HepG2 (cell line): Measurements from ENCODE around the gene DIS3L2. TPM values are rescaled to one million over a fixed set of nuclear protein-coding genes. Genes with fewer than 3 reads are reported as not detected.

Experiments used
- ATAC-seq: fragments of 200-7000 bp; cut with Tn5 transposase; 3 replicates; pipeline ENCODE4 v1.9.1; 2020; ENCODE audit warnings: mild to moderate bottlenecking, moderate library complexity
- BruUV-seq: library from RNA; stranded (reverse); fragments of 400-500 nt; replicated peaks from 2 replicates; lab custom pipeline; 2021; lab: Mats Ljungman, UMichigan
- CTCF ChIA-PET: fragments of 300-600 bp; formaldehyde crosslinking; extraction: SDS; loops from one replicate; lab custom pipeline; 2021; ENCODE audit warnings: low total read pairs, inconsistent platforms, low intra/inter-chr PET ratio; lab: Yijun Ruan, JAX
- POLR2A ChIA-PET: fragments of 350-600 bp; sonication (Branson Sonifier 250); formaldehyde crosslinking; loops from one replicate; lab custom pipeline; 2020; ENCODE audit warnings: antibody characterized with exemption, inconsistent platforms; lab: Yijun Ruan, JAX
- DNase-seq: peaks from one replicate; pipeline ENCODE4 v3.0.0-alpha.2; 2015; ENCODE audit warnings: low spot score
- FAIRE-seq: peaks from 3 replicates; lab custom pipeline; 2011; peaks lifted over from hg19 to GRCh38; lab: Jason Lieb, UNC
- H2AFZ ChIP-seq: one replicate; pipeline ENCODE4 v1.6.1; 2011; ENCODE audit warnings: low read length, inconsistent platforms
- H3K27ac ChIP-seq: fragments of 300-600 bp; 3 replicates; pipeline ENCODE4 v1.8.0; 2011; ENCODE audit warnings: mixed run types, mild to moderate bottlenecking, mixed read lengths, low read length, inconsistent platforms; ENCODE audit not compliant: insufficient read depth; ENCODE audit errors: extremely low read length
- H3K27me3 ChIP-seq, 2 experiments: fragments of 200-600 bp in 1 of 2; 2 replicates in 1 of 2; 3 replicates in 1 of 2; pipeline versions ENCODE4 v1.6.0 to v1.8.0; 2011; ENCODE audit warnings: low read length in 2 of 2, mild to moderate bottlenecking in 2 of 2, moderate library complexity in 2 of 2, inconsistent platforms in 1 of 2; ENCODE audit not compliant: insufficient read depth in 2 of 2, control insufficient read depth in 1 of 2
- H3K36me3 ChIP-seq, 2 experiments: fragments of 200-600 bp in 1 of 2; replicated peaks in 1 of 2; 2 replicates in 1 of 2; 3 replicates in 1 of 2; pipeline versions ENCODE4 v1.5.1 to v1.8.0; 2011; ENCODE audit warnings: low read length in 2 of 2, inconsistent platforms in 1 of 2; ENCODE audit not compliant: insufficient read depth in 2 of 2, control insufficient read depth in 1 of 2
- H3K4me1 ChIP-seq: 2 replicates; pipeline ENCODE4 v1.5.1; 2012; ENCODE audit warnings: low read length, inconsistent platforms; ENCODE audit not compliant: insufficient read depth
- H3K4me2 ChIP-seq: 2 replicates; pipeline ENCODE4 v1.6.0; 2011; ENCODE audit warnings: low read depth, low read length, inconsistent platforms
- H3K4me3 ChIP-seq, 3 experiments: fragments of 200-600 bp in 1 of 3; sonication (generic), shearing (Covaris generic) in 1 of 3; replicated peaks in 1 of 3; 2 replicates each; pipeline ENCODE4 v1.5.1; 2011 to 2016; ENCODE audit warnings: low read length in 3 of 3, inconsistent platforms in 2 of 3, low read depth in 2 of 3, mild to moderate bottlenecking in 2 of 3, control low read depth in 1 of 3, mixed read lengths in 1 of 3; ENCODE audit not compliant: insufficient read depth in 1 of 3
- H3K79me2 ChIP-seq: one replicate; pipeline ENCODE4 v1.6.1; 2011; ENCODE audit warnings: low read length, inconsistent platforms; ENCODE audit not compliant: insufficient read depth
- H3K9ac ChIP-seq: 2 replicates; pipeline ENCODE4 v1.6.0; 2011; ENCODE audit warnings: mild to moderate bottlenecking, low read depth, low read length, inconsistent platforms; ENCODE audit not compliant: insufficient read depth
- H3K9me3 ChIP-seq: 2 replicates; pipeline ENCODE4 v1.5.1; 2012; ENCODE audit warnings: mild to moderate bottlenecking, low read length
- H4K20me1 ChIP-seq: 2 replicates; pipeline ENCODE4 v1.6.0; 2011; ENCODE audit warnings: inconsistent platforms, mild to moderate bottlenecking, low read length, moderate library complexity; ENCODE audit not compliant: insufficient read depth
- BCL6 ChIP-seq: IDR thresholded peaks from 2 replicates; pipeline ENCODE4 v1.6.1; 2016; ENCODE audit warnings: missing genetic modification reagents, missing compliant biosample characterization
- CSRNP1 ChIP-seq: sonication (generic); formaldehyde crosslinking; IDR thresholded peaks from 2 replicates; pipeline ENCODE4 v1.8.1; 2023; ENCODE audit warnings: mild to moderate bottlenecking, missing genetic modification reagents
- HIC2 ChIP-seq: sonication (generic); formaldehyde crosslinking; IDR thresholded peaks from 2 replicates; pipeline ENCODE4 v1.9.0; 2022; ENCODE audit warnings: low read depth, missing genetic modification reagents
- NFATC3 ChIP-seq: sonication (generic); formaldehyde crosslinking; IDR thresholded peaks from 2 replicates; pipeline ENCODE4 v1.5.1; 2020; ENCODE audit warnings: mild to moderate bottlenecking, missing genetic modification reagents
- WGBS: methylation state at CpG from one replicate; pipeline ENCODE4 v1.1.6; 2017; ENCODE audit warnings: low lambda C conversion rate; 5-methylcytosine and 5-hydroxymethylcytosine counted together
- in situ Hi-C: cut with HindIII; loops from 2 replicates; pipeline ENCODE4 v1.10.0; 2017; ENCODE audit warnings: low pct_unique_long_range_greater_than_20kb; ENCODE audit not compliant: extremely low pct_ligation_motif_present
- intact Hi-C: fragments of 100-400 bp; cut with micrococcal nuclease; formaldehyde crosslinking; loops from one replicate; pipeline ENCODE4 v1.10.0; 2022; ENCODE audit not compliant: unreplicated experiment
- polyA plus RNA-seq, 8 experiments: library from polyadenylated mRNA; depleted of rRNA in 3 of 8; stranded (reverse) in 7 of 8; unstranded in 1 of 8; fragments of >200 nt; fragmentation: Illumina TruSeq in 4 of 8; extraction: Trizol in 4 of 8; gene quantifications; 2 replicates each; pipeline versions ENCODE4 v1.2.1 to v1.2.3, GENCODE V29; 2011 to 2016; ENCODE audit warnings: low read depth in 4 of 8, missing spikeins in 1 of 8, mixed read lengths in 1 of 8; ENCODE audit not compliant: insufficient read depth in 1 of 8
- total RNA-seq, 5 experiments: library from RNA; depleted of rRNA; stranded (reverse); fragments of >200 nt; fragmentation: Illumina TruSeq; extraction: Trizol; gene quantifications; 2 replicates each; pipeline ENCODE4 v1.2.3, GENCODE V29; 2016; ENCODE audit warnings: low read depth in 1 of 5

The DIS3L2 gene
- total and polyA plus RNA-seq, 2 of the 13 experiments (the other 11 are each of a cell fraction or from before 2014, with no cell fraction given): 7.0 to 23.9 TPM

GRCh38 chr2:232338759-232339106 lies 377.2 kb downstream of the DIS3L2 start:
- H3K79me2 ChIP-seq: no peaks in the 10 kb centered on the region
- no peak for FAIRE-seq
- intact Hi-C loops (no loop called here), in situ Hi-C loops (no loop called here)
- no peak overlapping the region for H2AFZ ChIP-seq
- H3K4me1 ChIP-seq: no peaks in the 10 kb centered on the region
- POLR2A ChIA-PET: no interaction called here
- WGBS: 76% methylated on average over 5 of the region's 7 CpGs
- H3K27me3 ChIP-seq: peaks cover 0 to 6% of the 10 kb centered on the region in 2 experiments; a peak in 1 of 5 replicates
- no peaks in the 10 kb centered on the region for H3K9me3 ChIP-seq
- no TSS peak for BruUV-seq
- no peak for DNase-seq
- H3K27ac ChIP-seq: no peak overlapping the region
- no peak overlapping the region for H3K4me3 ChIP-seq
- ATAC-seq: no peak
- TF ChIP-seq CSRNP1 (CRISPR knock-in tag) (no peak), NFATC3 (CRISPR knock-in tag) (no peak), HIC2 (CRISPR knock-in tag) (no peak), BCL6 (CRISPR knock-in tag) (no peak)
- peaks cover 2% of the 10 kb centered on the region; the same call in 1 of the 2 replicates for H4K20me1 ChIP-seq
- H3K9ac ChIP-seq: no peak overlapping the region
- CTCF ChIA-PET: no interaction called here
- H3K36me3 ChIP-seq: 0 out of 5 replicates have a peak, but pooled peaks cover 0 to 6% of the 10 kb centered on the region in 2 experiments
- H3K4me2 ChIP-seq: no peak overlapping the region
